HEK293 (cell line): ENCODE measurements around the gene LDLR.

Source experiments
- CTCF ChIA-PET: fragments of 350-600 bp; formaldehyde crosslinking; extraction: SDS; loops from one replicate; lab custom pipeline; 2021; ENCODE audit warnings: antibody characterized with exemption; lab: Yijun Ruan, JAX
- POLR2A ChIA-PET: fragments of 300-600 bp; formaldehyde crosslinking; extraction: SDS; loops from one replicate; lab custom pipeline; 2020; ENCODE audit warnings: antibody characterized with exemption, inconsistent platforms; lab: Yijun Ruan, JAX
- H3K27ac ChIP-seq: fragments of 200-500 bp; sonication (Bioruptor generic); 2 replicates; pipeline ENCODE4 v1.5.1; 2014; ENCODE audit warnings: low read depth, low read length, control low read depth, inconsistent platforms; ENCODE audit errors: extremely low read depth
- H3K36me3 ChIP-seq, 2 experiments: fragments of 200-500 bp in 1 of 2; sonication (Bioruptor generic) in 1 of 2; 1 replicate in 1 of 2; 2 replicates in 1 of 2; pipeline ENCODE4 v1.5.1; 2014 to 2017; ENCODE audit warnings: inconsistent platforms in 2 of 2, low read length in 2 of 2; ENCODE audit not compliant: control insufficient read depth in 2 of 2, insufficient read depth in 1 of 2
- H3K4me1 ChIP-seq: fragments of 200-500 bp; sonication (Bioruptor generic); 2 replicates; pipeline ENCODE4 v1.5.1; 2014; ENCODE audit warnings: mild to moderate bottlenecking, low read length, inconsistent platforms; ENCODE audit not compliant: control insufficient read depth, insufficient read depth
- H3K4me3 ChIP-seq: 2 replicates; pipeline ENCODE4 v1.5.1; 2011; ENCODE audit warnings: low read depth, mild to moderate bottlenecking, control low read depth, low read length, moderate library complexity
- H3K9me3 ChIP-seq: fragments of 200-500 bp; sonication (Bioruptor generic); 2 replicates; pipeline ENCODE4 v1.5.1; 2014; ENCODE audit warnings: low read depth, low read length, inconsistent platforms; ENCODE audit not compliant: control insufficient read depth, insufficient read depth
- EGR2 ChIP-seq: fragments of 450-650 bp; formaldehyde crosslinking; IDR thresholded peaks from 2 replicates; pipeline ENCODE4 v1.5.1; 2016; ENCODE audit warnings: low read depth, missing biosample characterization, missing genetic modification characterization
- KLF1 ChIP-seq: fragments of 450-650 bp; formaldehyde crosslinking; IDR thresholded peaks from 2 replicates; pipeline ENCODE4 v1.5.1; 2016; ENCODE audit warnings: missing biosample characterization, missing genetic modification characterization
- KLF10 ChIP-seq: fragments of 450-650 bp; IDR thresholded peaks from 2 replicates; pipeline ENCODE4 v1.5.1; 2018; ENCODE audit warnings: missing biosample characterization, mild to moderate bottlenecking, missing genetic modification characterization
- KLF8 ChIP-seq: fragments of 450-650 bp; formaldehyde crosslinking; IDR thresholded peaks from 2 replicates; pipeline ENCODE4 v1.5.1; 2016; ENCODE audit warnings: missing biosample characterization, missing genetic modification characterization
- MZF1 ChIP-seq: fragments of 450-650 bp; formaldehyde crosslinking; IDR thresholded peaks from 2 replicates; pipeline ENCODE4 v1.5.1; 2017; ENCODE audit warnings: missing biosample characterization, missing genetic modification characterization, borderline replicate concordance
- SP7 ChIP-seq: fragments of 450-650 bp; formaldehyde crosslinking; IDR thresholded peaks from 2 replicates; pipeline ENCODE4 v1.5.1; 2016; ENCODE audit warnings: missing biosample characterization, missing genetic modification characterization
- ZFHX2 ChIP-seq: fragments of 450-650 bp; formaldehyde crosslinking; conservative IDR thresholded peaks from 2 replicates; pipeline ENCODE4 v1.5.1; 2016; ENCODE audit warnings: missing biosample characterization, missing genetic modification characterization
- ZFP69B ChIP-seq: fragments of 450-650 bp; formaldehyde crosslinking; IDR thresholded peaks from 2 replicates; pipeline ENCODE4 v1.5.1; 2016; ENCODE audit warnings: missing biosample characterization, missing genetic modification characterization
- ZNF132 ChIP-seq: fragments of 450-650 bp; formaldehyde crosslinking; IDR thresholded peaks from 2 replicates; pipeline ENCODE4 v1.5.1; 2017; ENCODE audit warnings: missing biosample characterization, missing genetic modification characterization, borderline replicate concordance
- ZNF202 ChIP-seq: fragments of 450-650 bp; formaldehyde crosslinking; IDR thresholded peaks from 2 replicates; pipeline ENCODE4 v1.5.1; 2016; ENCODE audit warnings: missing biosample characterization, missing genetic modification characterization, borderline replicate concordance
- ZNF211 ChIP-seq: fragments of 450-650 bp; formaldehyde crosslinking; IDR thresholded peaks from 2 replicates; pipeline ENCODE4 v1.5.1; 2016; ENCODE audit warnings: low read depth, missing biosample characterization, missing genetic modification characterization
- ZNF24 ChIP-seq: fragments of 450-650 bp; formaldehyde crosslinking; IDR thresholded peaks from 2 replicates; pipeline ENCODE4 v1.5.1; 2016; ENCODE audit warnings: missing biosample characterization, missing genetic modification characterization
- ZNF510 ChIP-seq: fragments of 450-650 bp; formaldehyde crosslinking; IDR thresholded peaks from 2 replicates; pipeline ENCODE4 v1.5.1; 2018; ENCODE audit warnings: mild to moderate bottlenecking, missing genetic modification characterization, missing biosample characterization; ENCODE audit not compliant: insufficient replicate concordance
- ZNF548 ChIP-seq: fragments of 450-650 bp; formaldehyde crosslinking; IDR thresholded peaks from 2 replicates; pipeline ENCODE4 v1.5.1; 2016; ENCODE audit warnings: missing biosample characterization, missing genetic modification characterization
- ZNF600 ChIP-seq: fragments of 450-650 bp; formaldehyde crosslinking; IDR thresholded peaks from 2 replicates; pipeline ENCODE4 v1.5.1; 2016; ENCODE audit warnings: missing biosample characterization, missing genetic modification characterization
- ZNF623 ChIP-seq: fragments of 450-650 bp; formaldehyde crosslinking; IDR thresholded peaks from 2 replicates; pipeline ENCODE4 v1.5.1; 2016; ENCODE audit warnings: missing biosample characterization, missing genetic modification characterization
- ZNF624 ChIP-seq: fragments of 450-650 bp; formaldehyde crosslinking; IDR thresholded peaks from 2 replicates; pipeline ENCODE4 v1.5.1; 2017; ENCODE audit warnings: missing biosample characterization, missing genetic modification characterization
- ZXDB ChIP-seq: fragments of 450-650 bp; formaldehyde crosslinking; IDR thresholded peaks from 2 replicates; pipeline ENCODE4 v1.5.1; 2016; ENCODE audit warnings: missing biosample characterization, missing genetic modification characterization
- TF ChIP-seq, protein P1 (sequence below): fragments of 450-650 bp; formaldehyde crosslinking; IDR thresholded peaks from 2 replicates; pipeline ENCODE4 v1.5.1; 2017; ENCODE audit warnings: missing biosample characterization, missing genetic modification characterization
- TF ChIP-seq, protein P2 (sequence below): fragments of 450-650 bp; formaldehyde crosslinking; IDR thresholded peaks from 2 replicates; pipeline ENCODE4 v1.5.1; 2016; ENCODE audit warnings: missing biosample characterization, missing genetic modification characterization, low read depth
- TF ChIP-seq, protein P3 (sequence below): fragments of 450-650 bp; formaldehyde crosslinking; IDR thresholded peaks from 2 replicates; pipeline ENCODE4 v1.5.1; 2016; ENCODE audit warnings: missing biosample characterization, missing genetic modification characterization
- TF ChIP-seq, protein P4 (sequence below): fragments of 450-650 bp; formaldehyde crosslinking; IDR thresholded peaks from 2 replicates; pipeline ENCODE4 v1.5.1; 2016; ENCODE audit warnings: missing biosample characterization, missing genetic modification characterization
- TF ChIP-seq, protein P5 (sequence below): fragments of 450-650 bp; formaldehyde crosslinking; IDR thresholded peaks from 2 replicates; pipeline ENCODE4 v1.5.1; 2017; ENCODE audit warnings: missing biosample characterization, missing genetic modification characterization
- TF ChIP-seq, protein P6 (sequence below): fragments of 450-650 bp; formaldehyde crosslinking; IDR thresholded peaks from 2 replicates; pipeline ENCODE4 v1.5.1; 2016; ENCODE audit warnings: missing biosample characterization, missing genetic modification characterization

The LDLR gene

DNA sequence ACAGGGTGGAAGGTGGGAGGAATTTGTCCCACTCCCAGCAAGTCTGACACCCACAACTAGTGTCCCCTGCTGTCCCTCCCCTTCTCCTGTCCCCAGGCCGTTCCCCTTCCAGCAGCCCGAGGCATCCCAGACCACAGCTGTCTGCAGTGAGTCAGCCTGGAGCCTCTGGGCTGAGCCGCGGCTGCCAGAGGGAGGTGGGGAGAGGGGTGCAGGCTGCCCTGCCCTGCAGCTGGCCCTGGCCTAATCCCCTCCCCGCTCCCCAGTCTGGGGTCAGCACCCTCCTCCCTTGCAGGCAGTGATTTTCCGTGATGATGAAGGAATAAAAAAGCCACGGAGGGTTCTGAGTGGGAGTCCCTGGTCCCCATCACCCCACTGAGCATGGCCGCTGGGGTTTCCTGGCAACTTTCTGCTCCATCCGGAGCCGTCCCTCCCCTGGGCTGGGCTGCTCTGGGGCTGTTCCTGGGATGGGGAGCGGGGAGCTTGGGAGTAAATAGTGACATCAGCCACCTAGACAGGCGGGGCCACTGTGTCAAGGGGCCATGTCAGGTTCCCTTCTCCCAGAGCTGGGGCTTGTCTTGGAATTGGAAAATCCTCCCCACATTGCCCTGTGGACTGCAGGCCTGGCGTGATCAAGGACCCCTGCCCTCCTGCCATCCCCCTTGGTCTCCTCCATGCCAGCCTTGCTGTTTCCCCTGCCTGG lies 49.5 kb downstream of the LDLR start:
- ChIA-PET POLR2A (interaction anchor here (0.5 to 2.3 kb wide), 7 partner anchors 10 to 202 kb away, joined by 3 to 20 read pairs (median 4); partner anchors contain the start of gene SPC24), CTCF (interaction anchor here (0.5 to 4.3 kb wide), 13 partner anchors 8 to 1868 kb away, joined by 3 to 44 read pairs (median 3); no protein-coding TSS in a partner anchor)
- H3K27ac ChIP-seq = no peak overlapping the region
- peaks cover 26% of the 10 kb centered on the region for H3K4me1 ChIP-seq
- H3K4me3 ChIP-seq = no peak overlapping the region; the same call in 1 of the 2 replicates
- peaks cover 0 to 2% of the 10 kb centered on the region in 2 experiments; a peak in 1 of 3 replicates for H3K36me3 ChIP-seq
- H3K9me3 ChIP-seq = no peaks in the 10 kb centered on the region
- TF ChIP-seq, protein P1, sequence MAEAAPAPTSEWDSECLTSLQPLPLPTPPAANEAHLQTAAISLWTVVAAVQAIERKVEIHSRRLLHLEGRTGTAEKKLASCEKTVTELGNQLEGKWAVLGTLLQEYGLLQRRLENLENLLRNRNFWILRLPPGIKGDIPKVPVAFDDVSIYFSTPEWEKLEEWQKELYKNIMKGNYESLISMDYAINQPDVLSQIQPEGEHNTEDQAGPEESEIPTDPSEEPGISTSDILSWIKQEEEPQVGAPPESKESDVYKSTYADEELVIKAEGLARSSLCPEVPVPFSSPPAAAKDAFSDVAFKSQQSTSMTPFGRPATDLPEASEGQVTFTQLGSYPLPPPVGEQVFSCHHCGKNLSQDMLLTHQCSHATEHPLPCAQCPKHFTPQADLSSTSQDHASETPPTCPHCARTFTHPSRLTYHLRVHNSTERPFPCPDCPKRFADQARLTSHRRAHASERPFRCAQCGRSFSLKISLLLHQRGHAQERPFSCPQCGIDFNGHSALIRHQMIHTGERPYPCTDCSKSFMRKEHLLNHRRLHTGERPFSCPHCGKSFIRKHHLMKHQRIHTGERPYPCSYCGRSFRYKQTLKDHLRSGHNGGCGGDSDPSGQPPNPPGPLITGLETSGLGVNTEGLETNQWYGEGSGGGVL (tag by site-specific recombination) = peak; percentile 83
- TF ChIP-seq ZNF510 = no peak
- TF ChIP-seq ZNF132 = no peak
- TF ChIP-seq ZXDB (tag by site-specific recombination) = peak; percentile 66
- TF ChIP-seq ZNF600 (tag by site-specific recombination) = peak; percentile 95
- no peak for TF ChIP-seq ZNF211 (tag by site-specific recombination)
- TF ChIP-seq ZFP69B (tag by site-specific recombination) = no peak
- TF ChIP-seq SP7 = peak; percentile 74; the same call in 1 of the 2 replicates
- TF ChIP-seq ZFHX2 (tag by site-specific recombination) = peak; percentile 83
- peak; percentile 21; the same call in 1 of the 2 replicates for TF ChIP-seq EGR2 (tag by site-specific recombination)
- 0 out of 2 replicates have a peak, but pooled peaks have one; percentile 18 for TF ChIP-seq KLF1 (tag by site-specific recombination)
- TF ChIP-seq, protein P2, sequence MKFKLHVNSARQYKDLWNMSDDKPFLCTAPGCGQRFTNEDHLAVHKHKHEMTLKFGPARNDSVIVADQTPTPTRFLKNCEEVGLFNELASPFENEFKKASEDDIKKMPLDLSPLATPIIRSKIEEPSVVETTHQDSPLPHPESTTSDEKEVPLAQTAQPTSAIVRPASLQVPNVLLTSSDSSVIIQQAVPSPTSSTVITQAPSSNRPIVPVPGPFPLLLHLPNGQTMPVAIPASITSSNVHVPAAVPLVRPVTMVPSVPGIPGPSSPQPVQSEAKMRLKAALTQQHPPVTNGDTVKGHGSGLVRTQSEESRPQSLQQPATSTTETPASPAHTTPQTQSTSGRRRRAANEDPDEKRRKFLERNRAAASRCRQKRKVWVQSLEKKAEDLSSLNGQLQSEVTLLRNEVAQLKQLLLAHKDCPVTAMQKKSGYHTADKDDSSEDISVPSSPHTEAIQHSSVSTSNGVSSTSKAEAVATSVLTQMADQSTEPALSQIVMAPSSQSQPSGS = peak; percentile 38; the same call in 1 of the 2 replicates
- TF ChIP-seq, protein P3, sequence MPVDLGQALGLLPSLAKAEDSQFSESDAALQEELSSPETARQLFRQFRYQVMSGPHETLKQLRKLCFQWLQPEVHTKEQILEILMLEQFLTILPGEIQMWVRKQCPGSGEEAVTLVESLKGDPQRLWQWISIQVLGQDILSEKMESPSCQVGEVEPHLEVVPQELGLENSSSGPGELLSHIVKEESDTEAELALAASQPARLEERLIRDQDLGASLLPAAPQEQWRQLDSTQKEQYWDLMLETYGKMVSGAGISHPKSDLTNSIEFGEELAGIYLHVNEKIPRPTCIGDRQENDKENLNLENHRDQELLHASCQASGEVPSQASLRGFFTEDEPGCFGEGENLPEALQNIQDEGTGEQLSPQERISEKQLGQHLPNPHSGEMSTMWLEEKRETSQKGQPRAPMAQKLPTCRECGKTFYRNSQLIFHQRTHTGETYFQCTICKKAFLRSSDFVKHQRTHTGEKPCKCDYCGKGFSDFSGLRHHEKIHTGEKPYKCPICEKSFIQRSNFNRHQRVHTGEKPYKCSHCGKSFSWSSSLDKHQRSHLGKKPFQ = no peak
- peak; percentile 35; the same call in 1 of the 2 replicates for TF ChIP-seq KLF10 (tag by site-specific recombination)
- no peak; the same call in 1 of the 2 replicates for TF ChIP-seq ZNF623 (tag by site-specific recombination)
- TF ChIP-seq, protein P4, sequence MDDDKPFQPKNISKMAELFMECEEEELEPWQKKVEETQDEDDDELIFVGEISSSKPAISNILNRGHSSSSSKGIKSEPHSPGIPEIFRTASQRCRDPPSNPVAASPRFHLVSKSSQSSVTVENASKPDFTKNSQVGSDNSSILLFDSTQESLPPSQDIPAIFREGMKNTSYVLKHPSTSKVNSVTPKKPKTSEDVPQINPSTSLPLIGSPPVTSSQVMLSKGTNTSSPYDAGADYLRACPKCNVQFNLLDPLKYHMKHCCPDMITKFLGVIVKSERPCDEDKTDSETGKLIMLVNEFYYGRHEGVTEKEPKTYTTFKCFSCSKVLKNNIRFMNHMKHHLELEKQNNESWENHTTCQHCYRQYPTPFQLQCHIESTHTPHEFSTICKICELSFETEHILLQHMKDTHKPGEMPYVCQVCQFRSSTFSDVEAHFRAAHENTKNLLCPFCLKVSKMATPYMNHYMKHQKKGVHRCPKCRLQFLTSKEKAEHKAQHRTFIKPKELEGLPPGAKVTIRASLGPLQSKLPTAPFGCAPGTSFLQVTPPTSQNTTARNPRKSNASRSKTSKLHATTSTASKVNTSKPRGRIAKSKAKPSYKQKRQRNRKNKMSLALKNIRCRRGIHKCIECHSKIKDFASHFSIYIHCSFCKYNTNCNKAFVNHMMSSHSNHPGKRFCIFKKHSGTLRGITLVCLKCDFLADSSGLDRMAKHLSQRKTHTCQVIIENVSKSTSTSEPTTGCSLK (tag by site-specific recombination) = no peak
- TF ChIP-seq ZNF624 (tag by site-specific recombination) = no peak
- no peak for TF ChIP-seq ZNF548 (tag by site-specific recombination)
- 0 out of 2 replicates have a peak, but pooled peaks have one; percentile 60 for TF ChIP-seq ZNF24 (tag by site-specific recombination)
- TF ChIP-seq, protein P5, sequence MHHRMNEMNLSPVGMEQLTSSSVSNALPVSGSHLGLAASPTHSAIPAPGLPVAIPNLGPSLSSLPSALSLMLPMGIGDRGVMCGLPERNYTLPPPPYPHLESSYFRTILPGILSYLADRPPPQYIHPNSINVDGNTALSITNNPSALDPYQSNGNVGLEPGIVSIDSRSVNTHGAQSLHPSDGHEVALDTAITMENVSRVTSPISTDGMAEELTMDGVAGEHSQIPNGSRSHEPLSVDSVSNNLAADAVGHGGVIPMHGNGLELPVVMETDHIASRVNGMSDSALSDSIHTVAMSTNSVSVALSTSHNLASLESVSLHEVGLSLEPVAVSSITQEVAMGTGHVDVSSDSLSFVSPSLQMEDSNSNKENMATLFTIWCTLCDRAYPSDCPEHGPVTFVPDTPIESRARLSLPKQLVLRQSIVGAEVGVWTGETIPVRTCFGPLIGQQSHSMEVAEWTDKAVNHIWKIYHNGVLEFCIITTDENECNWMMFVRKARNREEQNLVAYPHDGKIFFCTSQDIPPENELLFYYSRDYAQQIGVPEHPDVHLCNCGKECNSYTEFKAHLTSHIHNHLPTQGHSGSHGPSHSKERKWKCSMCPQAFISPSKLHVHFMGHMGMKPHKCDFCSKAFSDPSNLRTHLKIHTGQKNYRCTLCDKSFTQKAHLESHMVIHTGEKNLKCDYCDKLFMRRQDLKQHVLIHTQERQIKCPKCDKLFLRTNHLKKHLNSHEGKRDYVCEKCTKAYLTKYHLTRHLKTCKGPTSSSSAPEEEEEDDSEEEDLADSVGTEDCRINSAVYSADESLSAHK = no peak
- peak; percentile 87 for TF ChIP-seq MZF1 (tag by site-specific recombination)
- TF ChIP-seq, protein P6, sequence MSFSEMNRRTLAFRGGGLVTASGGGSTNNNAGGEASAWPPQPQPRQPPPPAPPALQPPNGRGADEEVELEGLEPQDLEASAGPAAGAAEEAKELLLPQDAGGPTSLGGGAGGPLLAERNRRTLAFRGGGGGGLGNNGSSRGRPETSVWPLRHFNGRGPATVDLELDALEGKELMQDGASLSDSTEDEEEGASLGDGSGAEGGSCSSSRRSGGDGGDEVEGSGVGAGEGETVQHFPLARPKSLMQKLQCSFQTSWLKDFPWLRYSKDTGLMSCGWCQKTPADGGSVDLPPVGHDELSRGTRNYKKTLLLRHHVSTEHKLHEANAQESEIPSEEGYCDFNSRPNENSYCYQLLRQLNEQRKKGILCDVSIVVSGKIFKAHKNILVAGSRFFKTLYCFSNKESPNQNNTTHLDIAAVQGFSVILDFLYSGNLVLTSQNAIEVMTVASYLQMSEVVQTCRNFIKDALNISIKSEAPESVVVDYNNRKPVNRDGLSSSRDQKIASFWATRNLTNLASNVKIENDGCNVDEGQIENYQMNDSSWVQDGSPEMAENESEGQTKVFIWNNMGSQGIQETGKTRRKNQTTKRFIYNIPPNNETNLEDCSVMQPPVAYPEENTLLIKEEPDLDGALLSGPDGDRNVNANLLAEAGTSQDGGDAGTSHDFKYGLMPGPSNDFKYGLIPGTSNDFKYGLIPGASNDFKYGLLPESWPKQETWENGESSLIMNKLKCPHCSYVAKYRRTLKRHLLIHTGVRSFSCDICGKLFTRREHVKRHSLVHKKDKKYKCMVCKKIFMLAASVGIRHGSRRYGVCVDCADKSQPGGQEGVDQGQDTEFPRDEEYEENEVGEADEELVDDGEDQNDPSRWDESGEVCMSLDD = peak; percentile 70; the same call in 1 of the 2 replicates
- no peak for TF ChIP-seq ZNF202 (tag by site-specific recombination)
- TF ChIP-seq KLF8 (tag by site-specific recombination) = peak; percentile 46; the same call in 1 of the 2 replicates
